GM23248 (cell line): ENCODE data around the gene UBL4A.

Experiments
- EZH2 ChIP-seq: fragments of 200-600 bp; sonication (generic); IDR thresholded peaks from 2 replicates; pipeline ENCODE4 v1.6.1; 2018; ENCODE audit warnings: antibody characterized with exemption, mild to moderate bottlenecking; ENCODE audit not compliant: insufficient read depth, poor library complexity, severe bottlenecking
- EZH2phosphoT487 ChIP-seq: fragments of 200-600 bp; sonication (generic); IDR thresholded peaks from 2 replicates; pipeline ENCODE4 v1.6.1; 2018; ENCODE audit warnings: antibody characterized with exemption, moderate library complexity, mild to moderate bottlenecking, low read depth; ENCODE audit not compliant: insufficient read depth

DNA sequence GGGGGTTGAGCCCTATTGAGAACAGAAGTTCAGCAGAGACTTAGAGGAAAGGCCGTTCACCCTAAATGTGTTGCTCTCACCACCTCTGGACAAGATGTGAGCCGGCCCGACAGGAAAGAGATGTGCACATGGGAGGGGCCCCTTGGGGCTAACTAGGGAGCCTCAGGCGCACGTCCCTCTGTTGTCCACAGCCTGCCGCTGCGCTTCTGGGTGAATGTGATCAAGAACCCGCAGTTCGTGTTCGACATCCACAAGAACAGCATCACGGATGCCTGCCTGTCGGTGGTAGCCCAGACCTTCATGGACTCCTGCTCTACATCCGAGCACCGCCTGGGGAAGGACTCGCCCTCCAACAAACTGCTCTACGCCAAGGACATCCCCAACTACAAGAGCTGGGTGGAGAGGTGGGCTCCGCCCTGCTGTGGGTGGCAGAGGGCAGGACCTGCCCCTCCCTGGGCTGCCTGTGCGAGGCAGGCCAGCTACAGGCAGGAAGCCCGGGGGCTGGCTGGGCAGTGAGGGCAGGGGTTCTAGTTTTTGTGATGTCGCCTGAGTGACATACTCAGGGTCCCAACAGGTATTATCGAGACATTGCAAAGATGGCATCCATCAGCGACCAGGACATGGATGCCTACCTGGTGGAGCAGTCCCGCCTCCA lies 15.4 kb downstream of the UBL4A start:
- TF ChIP-seq EZH2phosphoT487 (no peak), EZH2 (no peak)
